HEK293 (cell line): ENCODE results near the gene HMGN4.

Experiments used
- AEBP2 ChIP-seq: fragments of 450-650 bp; formaldehyde crosslinking; IDR thresholded peaks from 2 replicates; pipeline ENCODE4 v1.5.1; 2016; ENCODE audit warnings: missing biosample characterization, missing genetic modification characterization, borderline replicate concordance
- CTCF ChIP-seq: fragments of 450-650 bp; formaldehyde crosslinking; IDR thresholded peaks from 2 replicates; pipeline ENCODE4 v1.5.1; 2016; ENCODE audit warnings: missing biosample characterization, missing genetic modification characterization
- FEZF1 ChIP-seq: fragments of 450-650 bp; formaldehyde crosslinking; IDR thresholded peaks from 2 replicates; pipeline ENCODE4 v1.5.1; 2016; ENCODE audit warnings: missing biosample characterization, missing genetic modification characterization
- GFI1B ChIP-seq: fragments of 450-650 bp; formaldehyde crosslinking; IDR thresholded peaks from 2 replicates; pipeline ENCODE4 v1.5.1; 2016; ENCODE audit warnings: missing biosample characterization, missing genetic modification characterization
- GLIS2 ChIP-seq: fragments of 450-650 bp; formaldehyde crosslinking; IDR thresholded peaks from 2 replicates; pipeline ENCODE4 v1.5.1; 2016; ENCODE audit warnings: missing biosample characterization, missing genetic modification characterization
- HIC1 ChIP-seq: fragments of 450-650 bp; formaldehyde crosslinking; IDR thresholded peaks from 2 replicates; pipeline ENCODE4 v1.5.1; 2016; ENCODE audit warnings: missing biosample characterization, missing genetic modification characterization
- KLF7 ChIP-seq: fragments of 450-650 bp; formaldehyde crosslinking; IDR thresholded peaks from 2 replicates; pipeline ENCODE4 v1.5.1; 2016; ENCODE audit warnings: missing biosample characterization, missing genetic modification characterization, borderline replicate concordance
- MEIS1 ChIP-seq: sonication (generic); formaldehyde crosslinking; IDR thresholded peaks from 2 replicates; pipeline ENCODE4 v1.8.1; 2022; ENCODE audit warnings: missing genetic modification reagents, mild to moderate bottlenecking, borderline replicate concordance
- ZIC2 ChIP-seq: fragments of 450-650 bp; formaldehyde crosslinking; IDR thresholded peaks from 2 replicates; pipeline ENCODE4 v1.5.1; 2016; ENCODE audit warnings: missing biosample characterization, missing genetic modification characterization
- ZNF138 ChIP-seq: fragments of 450-650 bp; formaldehyde crosslinking; IDR thresholded peaks from 2 replicates; pipeline ENCODE4 v1.5.1; 2016; ENCODE audit warnings: missing biosample characterization, missing genetic modification characterization, borderline replicate concordance
- ZNF148 ChIP-seq: fragments of 450-650 bp; formaldehyde crosslinking; IDR thresholded peaks from 2 replicates; pipeline ENCODE4 v1.5.0; 2017; ENCODE audit warnings: missing biosample characterization, missing genetic modification characterization, borderline replicate concordance
- ZNF157 ChIP-seq: fragments of 450-650 bp; formaldehyde crosslinking; IDR thresholded peaks from 2 replicates; pipeline ENCODE4 v1.5.1; 2016; ENCODE audit warnings: missing biosample characterization, missing genetic modification characterization
- ZNF202 ChIP-seq: fragments of 450-650 bp; formaldehyde crosslinking; IDR thresholded peaks from 2 replicates; pipeline ENCODE4 v1.5.1; 2016; ENCODE audit warnings: missing biosample characterization, missing genetic modification characterization, borderline replicate concordance
- ZNF23 ChIP-seq: fragments of 450-650 bp; formaldehyde crosslinking; IDR thresholded peaks from 2 replicates; pipeline ENCODE4 v1.5.1; 2016; ENCODE audit warnings: missing biosample characterization, missing genetic modification characterization, borderline replicate concordance
- ZNF239 ChIP-seq: fragments of 450-650 bp; formaldehyde crosslinking; IDR thresholded peaks from 2 replicates; pipeline ENCODE4 v1.5.1; 2016; ENCODE audit warnings: missing biosample characterization, missing genetic modification characterization
- ZNF280D ChIP-seq: fragments of 450-650 bp; formaldehyde crosslinking; IDR thresholded peaks from 2 replicates; pipeline ENCODE4 v1.5.1; 2016; ENCODE audit warnings: missing biosample characterization, missing genetic modification characterization
- ZNF311 ChIP-seq: fragments of 450-650 bp; formaldehyde crosslinking; IDR thresholded peaks from 2 replicates; pipeline ENCODE4 v1.5.1; 2017; ENCODE audit warnings: missing biosample characterization, missing genetic modification characterization, borderline replicate concordance
- ZNF350 ChIP-seq: fragments of 450-650 bp; formaldehyde crosslinking; IDR thresholded peaks from 2 replicates; pipeline ENCODE4 v1.5.0; 2017; ENCODE audit warnings: missing biosample characterization, mild to moderate bottlenecking, missing genetic modification characterization
- ZNF394 ChIP-seq: fragments of 450-650 bp; formaldehyde crosslinking; IDR thresholded peaks from 2 replicates; pipeline ENCODE4 v1.5.1; 2016; ENCODE audit warnings: missing biosample characterization, missing genetic modification characterization, mild to moderate bottlenecking, moderate library complexity, borderline replicate concordance
- ZNF404 ChIP-seq: fragments of 450-650 bp; formaldehyde crosslinking; IDR thresholded peaks from 2 replicates; pipeline ENCODE4 v1.5.1; 2017; ENCODE audit warnings: missing biosample characterization, missing genetic modification characterization
- ZNF610 ChIP-seq: fragments of 450-650 bp; formaldehyde crosslinking; IDR thresholded peaks from 2 replicates; pipeline ENCODE4 v1.5.1; 2016; ENCODE audit warnings: missing biosample characterization, missing genetic modification characterization, borderline replicate concordance
- ZNF624 ChIP-seq: fragments of 450-650 bp; formaldehyde crosslinking; IDR thresholded peaks from 2 replicates; pipeline ENCODE4 v1.5.1; 2017; ENCODE audit warnings: missing biosample characterization, missing genetic modification characterization
- ZNF654 ChIP-seq: fragments of 450-650 bp; formaldehyde crosslinking; IDR thresholded peaks from 2 replicates; pipeline ENCODE4 v1.5.1; 2016; ENCODE audit warnings: low read depth, missing biosample characterization, missing genetic modification characterization
- ZNF707 ChIP-seq: fragments of 450-650 bp; formaldehyde crosslinking; IDR thresholded peaks from 2 replicates; pipeline ENCODE4 v1.5.1; 2016; ENCODE audit warnings: missing biosample characterization, missing genetic modification characterization
- ZNF777 ChIP-seq: fragments of 450-650 bp; formaldehyde crosslinking; IDR thresholded peaks from 2 replicates; pipeline ENCODE4 v1.5.1; 2017; ENCODE audit warnings: missing biosample characterization, missing genetic modification characterization, borderline replicate concordance
- ZSCAN18 ChIP-seq: fragments of 450-650 bp; formaldehyde crosslinking; IDR thresholded peaks from 2 replicates; pipeline ENCODE4 v1.5.1; 2016; ENCODE audit warnings: missing biosample characterization, missing genetic modification characterization

Gene HMGN4

GRCh38 chr6:26568601-26569432, 30.7 kb downstream of the HMGN4 start (continued):
- TF ChIP-seq ZNF624 (no peak), ZNF138 (no peak), CTCF (tag by site-specific recombination) (peak; percentile 70), ZNF777 (tag by site-specific recombination) (no peak), ZNF404 (no peak), ZNF350 (tag by site-specific recombination) (no peak), KLF7 (tag by site-specific recombination) (no peak), ZNF23 (tag by site-specific recombination) (no peak), HIC1 (tag by site-specific recombination) (no peak; the same call in 1 of the 2 replicates), ZNF610 (peak; percentile 16; the same call in 1 of the 2 replicates), ZSCAN18 (tag by site-specific recombination) (no peak), ZNF311 (tag by site-specific recombination) (no peak), ZNF394 (peak; percentile 48), AEBP2 (tag by site-specific recombination) (no peak), ZNF148 (tag by site-specific recombination) (no peak), GFI1B (tag by site-specific recombination) (no peak), GLIS2 (tag by site-specific recombination) (no peak), ZIC2 (tag by site-specific recombination) (no peak), FEZF1 (tag by site-specific recombination) (peak; percentile 95), ZNF157 (tag by site-specific recombination) (no peak), ZNF202 (tag by site-specific recombination) (no peak), ZNF707 (no peak), ZNF654 (tag by site-specific recombination) (peak; percentile 63), ZNF239 (no peak), ZNF280D (tag by site-specific recombination) (peak; percentile 77; the same call in 1 of the 2 replicates), MEIS1 (CRISPR knock-in tag) (no peak)
